H9 (cell line): ENCODE measurements around the gene SH3GL1. TPM values are rescaled to one million over a fixed set of nuclear protein-coding genes. Genes with fewer than 3 reads are reported as not detected.

Experiments
- DNase-seq: peaks from one replicate; pipeline ENCODE4 v3.0.0-alpha.2; 2017
- H2AFZ ChIP-seq: one replicate; pipeline ENCODE4 v1.6.1; 2013; ENCODE audit warnings: mild to moderate bottlenecking, low read length, control low read depth, moderate library complexity
- H2AK5ac ChIP-seq: 2 replicates; pipeline ENCODE4 v1.6.1; 2013; ENCODE audit warnings: low read length, control low read depth, mixed read lengths; ENCODE audit not compliant: insufficient read length
- H2BK120ac ChIP-seq: one replicate; pipeline ENCODE4 v1.6.1; 2013; ENCODE audit warnings: low read depth, mild to moderate bottlenecking, low read length, control low read depth, inconsistent platforms; ENCODE audit not compliant: poor library complexity, severe bottlenecking
- H2BK12ac ChIP-seq: 2 replicates; pipeline ENCODE4 v1.6.1; 2013; ENCODE audit warnings: low read length, control low read depth, mixed read lengths, low read depth; ENCODE audit not compliant: insufficient read length
- H2BK15ac ChIP-seq: 2 replicates; pipeline ENCODE4 v1.6.1; 2013; ENCODE audit warnings: low read depth, low read length, control low read depth
- H2BK20ac ChIP-seq: one replicate; pipeline ENCODE4 v1.6.1; 2013; ENCODE audit warnings: low read depth, mild to moderate bottlenecking, low read length, control low read depth, inconsistent platforms; ENCODE audit not compliant: poor library complexity, severe bottlenecking
- H2BK5ac ChIP-seq: 2 replicates; pipeline ENCODE4 v1.6.1; 2013; ENCODE audit warnings: low read length, control low read depth, mixed read lengths; ENCODE audit not compliant: insufficient read length
- H3K14ac ChIP-seq: 2 replicates; pipeline ENCODE4 v1.6.1; 2013; ENCODE audit warnings: low read length, control low read depth; ENCODE audit not compliant: insufficient read depth
- H3K18ac ChIP-seq: 2 replicates; pipeline ENCODE4 v1.6.1; 2013; ENCODE audit warnings: low read depth, mild to moderate bottlenecking, mixed read lengths, low read length, control low read depth; ENCODE audit not compliant: insufficient read length
- H3K23ac ChIP-seq: 2 replicates; pipeline ENCODE4 v1.6.1; 2013; ENCODE audit warnings: low read length, control low read depth, mixed read lengths, low read depth; ENCODE audit not compliant: insufficient read length
- H3K23me2 ChIP-seq: 2 replicates; pipeline ENCODE4 v1.6.1; 2013; ENCODE audit warnings: low read depth, mild to moderate bottlenecking, mixed read lengths, low read length, control low read depth; ENCODE audit not compliant: insufficient read length, poor library complexity, severe bottlenecking
- H3K27ac ChIP-seq: 2 replicates; pipeline ENCODE4 v1.5.1; 2013; ENCODE audit warnings: low read length, control low read depth, mixed read lengths, low read depth; ENCODE audit not compliant: insufficient read length
- H3K27me3 ChIP-seq: 2 replicates; pipeline ENCODE4 v1.6.1; 2013; ENCODE audit warnings: low read length, control low read depth, inconsistent platforms; ENCODE audit not compliant: insufficient read depth
- H3K4ac ChIP-seq: 2 replicates; pipeline ENCODE4 v1.6.1; 2013; ENCODE audit warnings: low read depth, mild to moderate bottlenecking, control low read depth, inconsistent platforms, low read length, moderate library complexity
- H3K4me1 ChIP-seq: 2 replicates; pipeline ENCODE4 v1.6.1; 2013; ENCODE audit warnings: low read length, control low read depth, inconsistent platforms; ENCODE audit not compliant: insufficient read depth
- H3K4me2 ChIP-seq: 2 replicates; pipeline ENCODE4 v1.6.1; 2013; ENCODE audit warnings: low read length, control low read depth, mixed read lengths; ENCODE audit not compliant: insufficient read length, insufficient read depth
- H3K56ac ChIP-seq: 2 replicates; pipeline ENCODE4 v1.6.1; 2013; ENCODE audit warnings: low read depth, mild to moderate bottlenecking, mixed read lengths, low read length, control low read depth; ENCODE audit not compliant: insufficient read length
- H3K79me1 ChIP-seq: 2 replicates; pipeline ENCODE4 v1.6.1; 2013; ENCODE audit warnings: low read depth, mild to moderate bottlenecking, moderate library complexity, low read length, control low read depth, inconsistent platforms; ENCODE audit not compliant: insufficient read depth, poor library complexity, severe bottlenecking
- H3K79me2 ChIP-seq: 2 replicates; pipeline ENCODE4 v1.6.1; 2013; ENCODE audit warnings: low read length, control low read depth, inconsistent platforms; ENCODE audit not compliant: insufficient read depth
- H3K9ac ChIP-seq: 2 replicates; pipeline ENCODE4 v1.6.1; 2013; ENCODE audit warnings: low read length, control low read depth, mixed read lengths; ENCODE audit not compliant: insufficient read length; ENCODE audit errors: extremely low read depth
- H3K9me3 ChIP-seq: one replicate; pipeline ENCODE4 v1.6.1; 2013; ENCODE audit warnings: low read depth, low read length, inconsistent platforms; ENCODE audit not compliant: control insufficient read depth
- H3T11ph ChIP-seq: one replicate; pipeline ENCODE4 v1.6.1; 2013; ENCODE audit warnings: mild to moderate bottlenecking, low read length, control low read depth, inconsistent platforms
- H4K20me1 ChIP-seq: one replicate; pipeline ENCODE4 v1.6.1; 2013; ENCODE audit not compliant: control insufficient read depth, insufficient read length, insufficient read depth
- H4K5ac ChIP-seq: 2 replicates; pipeline ENCODE4 v1.6.1; 2013; ENCODE audit warnings: low read depth, mild to moderate bottlenecking, mixed read lengths, low read length, control low read depth; ENCODE audit not compliant: insufficient read length
- H4K8ac ChIP-seq: replicated peaks from 2 replicates; pipeline ENCODE4 v1.6.1; 2013; ENCODE audit warnings: low read length, control low read depth, mixed read lengths, low read depth; ENCODE audit not compliant: insufficient read length
- H4K91ac ChIP-seq: 2 replicates; pipeline ENCODE4 v1.6.1; 2013; ENCODE audit warnings: low read depth, mild to moderate bottlenecking, moderate library complexity, mixed read lengths, low read length, control low read depth; ENCODE audit not compliant: insufficient read length
- H3K27ac Mint-ChIP-seq, 3 experiments: 2 replicates in 2 of 3; 3 replicates in 1 of 3; pipeline ENCODE4 v1.8.0; 2020 to 2021; ENCODE audit warnings: mixed read lengths in 3 of 3, mild to moderate bottlenecking in 1 of 3, moderate library complexity in 1 of 3
- H3K27me3 Mint-ChIP-seq: 2 replicates; pipeline ENCODE4 v1.8.0; 2021; ENCODE audit warnings: low read depth, mild to moderate bottlenecking, moderate library complexity, mixed read lengths
- H3K36me3 Mint-ChIP-seq, 3 experiments: 2 replicates in 2 of 3; 3 replicates in 1 of 3; pipeline ENCODE4 v1.8.0; 2020 to 2021; ENCODE audit warnings: low read depth in 3 of 3, mixed read lengths in 3 of 3; ENCODE audit not compliant: insufficient read depth in 1 of 3
- H3K4me1 Mint-ChIP-seq, 2 experiments: 2 replicates each; pipeline ENCODE4 v1.8.0; 2020; ENCODE audit warnings: mixed read lengths in 2 of 2
- H3K4me3 Mint-ChIP-seq, 2 experiments: 2 replicates in 1 of 2; 3 replicates in 1 of 2; pipeline ENCODE4 v1.8.0; 2020 to 2021; ENCODE audit warnings: mild to moderate bottlenecking in 2 of 2, mixed read lengths in 2 of 2, moderate library complexity in 1 of 2
- H3K9me3 Mint-ChIP-seq, 2 experiments: 2 replicates in 1 of 2; 3 replicates in 1 of 2; pipeline ENCODE4 v1.8.0; 2020; ENCODE audit warnings: mild to moderate bottlenecking in 2 of 2, mixed read lengths in 2 of 2, moderate library complexity in 1 of 2
- CTCF ChIP-seq: fragments of 200-600 bp; sonication (generic); conservative IDR thresholded peaks from 3 replicates; pipeline ENCODE4 v1.8.0; 2021; ENCODE audit warnings: antibody characterized with exemption, mild to moderate bottlenecking
- WGBS: extraction: QIAGEN DNeasy Blood & Tissue Kit; methylation state at CpG from one replicate; pipeline ENCODE4 v1.1.7; 2013; ENCODE audit warnings: missing lambda C conversion rate, low lambda C conversion rate, mixed read lengths; ENCODE audit not compliant: insufficient read length; ENCODE audit errors: extremely low coverage; 5-methylcytosine and 5-hydroxymethylcytosine counted together
- total RNA-seq: library from RNA; stranded (reverse); gene quantifications from 2 replicates; pipeline ENCODE4 v1.2.1, GENCODE V29; 2021

The SH3GL1 gene
- total RNA-seq, 1 experiment from 2014 or later = 85.5 TPM

DNA sequence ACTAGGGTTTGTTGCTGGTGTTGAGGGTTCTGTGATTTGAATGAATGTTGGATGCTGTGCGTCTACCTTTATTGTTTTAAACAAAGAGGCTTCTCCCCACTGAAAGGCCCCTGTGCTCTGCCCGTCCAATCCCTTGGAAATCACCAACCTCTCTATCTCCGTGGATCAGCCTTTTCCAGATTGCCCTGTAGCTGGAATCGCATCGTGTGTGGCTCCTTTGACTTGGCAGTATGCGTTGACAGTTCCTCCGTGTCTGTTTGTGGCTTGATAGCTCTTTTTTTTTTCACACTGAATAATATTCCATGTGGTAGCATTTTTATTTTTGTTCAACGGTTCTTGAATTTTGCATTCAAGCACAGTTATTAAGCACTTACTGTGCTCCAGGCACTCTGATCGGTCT is 34.0 kb upstream of the SH3GL1 start:
- no peak overlapping the region for H2BK120ac ChIP-seq
- Mint-ChIP-seq H3K4me3 (no peak overlapping the region), H3K27me3 (no peaks in the 10 kb centered on the region), H3K36me3 (peaks cover 77 to 99% (median 96%) of the 10 kb centered on the region in 3 experiments), H3K9me3 (no peaks in the 10 kb centered on the region), H3K4me1 (peaks cover 0 to 4% of the 10 kb centered on the region in 2 experiments; a peak in 2 of 4 replicates), H3K27ac (peak overlapping the region in 1 of 3 experiments; percentile 44; a peak in 1 of 7 replicates)
- H3K23ac ChIP-seq = no peak overlapping the region
- H2BK5ac ChIP-seq = no peak overlapping the region
- H3K4me1 ChIP-seq = no peaks in the 10 kb centered on the region
- no peak overlapping the region for H2BK20ac ChIP-seq
- H3K23me2 ChIP-seq = no peaks in the 10 kb centered on the region
- no peak for DNase-seq
- no peak overlapping the region for H2AK5ac ChIP-seq
- no peak overlapping the region for H3K27ac ChIP-seq
- no peak for TF ChIP-seq CTCF
- H3K4ac ChIP-seq = no peak overlapping the region
- H3K56ac ChIP-seq = no peak overlapping the region
- no peaks in the 10 kb centered on the region for H4K20me1 ChIP-seq
- peaks cover 7% of the 10 kb centered on the region for H3K79me1 ChIP-seq
- no peak overlapping the region for H2AFZ ChIP-seq
- H3K14ac ChIP-seq = no peak overlapping the region
- no CpG with 5 or more reads among the region's 9 CpGs for WGBS
- no peak overlapping the region for H2BK15ac ChIP-seq
- no peaks in the 10 kb centered on the region for H3K27me3 ChIP-seq
- peaks cover 3% of the 10 kb centered on the region; the same call in 1 of the 2 replicates for H3K79me2 ChIP-seq
- H3K9me3 ChIP-seq = no peaks in the 10 kb centered on the region
- H3K18ac ChIP-seq = no peak overlapping the region
- H4K8ac ChIP-seq = no peak overlapping the region
- H3T11ph ChIP-seq = no peak overlapping the region
- no peak overlapping the region for H3K4me2 ChIP-seq
- no peak overlapping the region for H4K91ac ChIP-seq
- no peak overlapping the region for H2BK12ac ChIP-seq
- H4K5ac ChIP-seq = no peak overlapping the region
- no peak overlapping the region for H3K9ac ChIP-seq
